Prostate gland (tissue), 2 donors: ENCODE data around the gene ACTN1. TPM values are rescaled to one million over a fixed set of nuclear protein-coding genes. Genes with fewer than 3 reads are reported as not detected.

ENCODE experiments used
- DNase-seq: peaks from one replicate; pipeline ENCODE4 v3.0.0-alpha.2; 2019; ENCODE audit warnings: low spot score
- H3K27ac ChIP-seq, 2 donors: fragments of 200-600 bp; sonication (generic); 2 replicates each; pipeline ENCODE4 v1.5.1; 2017 to 2019
- H3K27me3 ChIP-seq: fragments of 200-600 bp; sonication (generic); replicated peaks from 2 replicates; pipeline ENCODE4 v1.5.1; 2019; ENCODE audit not compliant: insufficient read depth
- H3K36me3 ChIP-seq, 2 donors: fragments of 200-600 bp; sonication (generic); 1 replicate in 1 of 2; 2 replicates in 1 of 2; pipeline versions ENCODE4 v1.5.1 to v1.8.1; 2017 to 2019
- H3K4me1 ChIP-seq: fragments of 200-600 bp; sonication (generic); replicated peaks from 2 replicates; pipeline ENCODE4 v1.5.1; 2019
- H3K4me3 ChIP-seq, 2 donors: fragments of 200-600 bp; sonication (generic); 2 replicates each; pipeline ENCODE4 v1.5.1; 2017 to 2019
- H3K9me3 ChIP-seq: fragments of 200-600 bp; sonication (generic); 2 replicates; pipeline ENCODE4 v1.5.1; 2017
- POLR2A ChIP-seq: fragments of 450-650 bp; IDR thresholded peaks from one replicate; pipeline ENCODE4 v1.6.1; 2016; ENCODE audit warnings: antibody characterized with exemption, mild to moderate bottlenecking
- POLR2AphosphoS5 ChIP-seq: sonication (generic); formaldehyde crosslinking; IDR thresholded peaks from one replicate; pipeline ENCODE4 v1.6.1; 2017; ENCODE audit warnings: antibody characterized with exemption
- WGBS: methylation state at CpG from one replicate; pipeline ENCODE4 v1.1.5; 2018; 5-methylcytosine and 5-hydroxymethylcytosine counted together
- intact Hi-C: fragments of 100-400 bp; cut with DNase I; formaldehyde crosslinking; loops from one replicate; pipeline ENCODE4 v1.14.2; 2022
- total RNA-seq, 2 donors: library from RNA; depleted of rRNA; stranded (reverse); fragments of >200 nt; gene quantifications; one replicate each; pipeline ENCODE4 v1.1.0, GENCODE V29; 2016
- TF ChIP-seq, protein P1 (sequence below), 4 experiments: fragments of 200-600 bp in 2 of 4; fragments of 450-650 bp in 2 of 4; sonication (generic) in 2 of 4; IDR thresholded peaks; 1 replicate in 3 of 4; 2 replicates in 1 of 4; pipeline ENCODE4 v1.5.1; 2016 to 2019; ENCODE audit warnings: antibody characterized with exemption in 4 of 4, mild to moderate bottlenecking in 2 of 4, moderate library complexity in 2 of 4

ACTN1 gene
- total RNA-seq, 2 donors from 2014 or later = 197 to 240 TPM

DNA sequence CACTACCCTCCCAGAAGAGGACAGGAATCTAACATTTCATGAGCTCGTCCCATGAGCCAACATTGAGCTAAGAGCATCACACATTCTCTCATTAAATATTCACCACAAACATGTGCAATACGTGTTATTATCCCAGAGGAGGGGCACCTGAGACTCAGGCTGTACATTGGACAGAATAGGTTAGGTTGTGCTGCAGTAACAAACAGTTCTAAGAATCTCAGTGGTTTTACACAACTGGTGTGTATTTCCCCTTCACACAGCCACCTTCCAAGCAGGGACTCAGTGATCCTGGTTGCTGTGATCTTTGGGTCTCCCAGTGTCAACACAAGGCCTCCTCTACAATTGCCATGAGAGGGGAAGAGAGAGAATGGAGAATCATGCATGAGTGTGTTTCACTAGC lies 15.0 kb upstream of the ACTN1 start:
- Histone ChIP-seq H3K27me3 (no peaks in the 10 kb centered on the region), H3K4me1 (no peaks in the 10 kb centered on the region), H3K9me3 (no peaks in the 10 kb centered on the region), H3K4me3 (no peak overlapping the region), H3K27ac (no peak overlapping the region), H3K36me3 (no peaks in the 10 kb centered on the region)
- WGBS = 77% methylated on average over 2 of the region's 2 CpGs
- intact Hi-C loops = no loop called here
- no peak for DNase-seq
- TF ChIP-seq, protein P1, sequence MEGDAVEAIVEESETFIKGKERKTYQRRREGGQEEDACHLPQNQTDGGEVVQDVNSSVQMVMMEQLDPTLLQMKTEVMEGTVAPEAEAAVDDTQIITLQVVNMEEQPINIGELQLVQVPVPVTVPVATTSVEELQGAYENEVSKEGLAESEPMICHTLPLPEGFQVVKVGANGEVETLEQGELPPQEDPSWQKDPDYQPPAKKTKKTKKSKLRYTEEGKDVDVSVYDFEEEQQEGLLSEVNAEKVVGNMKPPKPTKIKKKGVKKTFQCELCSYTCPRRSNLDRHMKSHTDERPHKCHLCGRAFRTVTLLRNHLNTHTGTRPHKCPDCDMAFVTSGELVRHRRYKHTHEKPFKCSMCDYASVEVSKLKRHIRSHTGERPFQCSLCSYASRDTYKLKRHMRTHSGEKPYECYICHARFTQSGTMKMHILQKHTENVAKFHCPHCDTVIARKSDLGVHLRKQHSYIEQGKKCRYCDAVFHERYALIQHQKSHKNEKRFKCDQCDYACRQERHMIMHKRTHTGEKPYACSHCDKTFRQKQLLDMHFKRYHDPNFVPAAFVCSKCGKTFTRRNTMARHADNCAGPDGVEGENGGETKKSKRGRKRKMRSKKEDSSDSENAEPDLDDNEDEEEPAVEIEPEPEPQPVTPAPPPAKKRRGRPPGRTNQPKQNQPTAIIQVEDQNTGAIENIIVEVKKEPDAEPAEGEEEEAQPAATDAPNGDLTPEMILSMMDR (IDR thresholded peaks at IDR 0.05) = no peak
- TF ChIP-seq POLR2A (no peak), POLR2AphosphoS5 (no peak)

DNA sequence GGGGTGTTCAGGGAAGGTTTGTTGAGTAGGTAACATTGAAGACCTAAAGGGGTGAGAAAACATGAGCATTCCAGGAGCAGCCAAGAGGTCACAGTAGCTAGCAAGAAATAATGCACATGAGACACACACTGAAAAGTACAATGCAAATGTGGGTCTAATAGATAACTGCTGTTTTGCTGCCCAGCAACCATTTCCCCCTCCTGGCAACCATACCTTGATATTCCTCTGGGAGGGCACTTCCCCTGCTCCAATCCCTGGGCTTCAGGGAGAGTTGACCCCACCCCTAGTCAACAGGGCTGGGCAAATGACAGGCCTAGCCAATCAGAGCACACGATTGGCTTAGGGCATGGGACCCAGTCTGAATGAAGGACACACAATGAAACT lies 8.5 kb upstream of the ACTN1 start:
- DNase-seq = no peak
- H3K27ac ChIP-seq = no peak overlapping the region
- no peaks in the 10 kb centered on the region for H3K36me3 ChIP-seq
- no peak for TF ChIP-seq POLR2AphosphoS5
- TF ChIP-seq, protein P1 (IDR thresholded peaks at IDR 0.05) = no peak
- TF ChIP-seq POLR2A = no peak
- no peaks in the 10 kb centered on the region for H3K27me3 ChIP-seq
- intact Hi-C loops = no loop called here
- WGBS = 76% methylated on average over 1 of the region's 1 CpG
- H3K9me3 ChIP-seq = no peaks in the 10 kb centered on the region
- H3K4me3 ChIP-seq = no peak overlapping the region
- no peaks in the 10 kb centered on the region for H3K4me1 ChIP-seq

DNA sequence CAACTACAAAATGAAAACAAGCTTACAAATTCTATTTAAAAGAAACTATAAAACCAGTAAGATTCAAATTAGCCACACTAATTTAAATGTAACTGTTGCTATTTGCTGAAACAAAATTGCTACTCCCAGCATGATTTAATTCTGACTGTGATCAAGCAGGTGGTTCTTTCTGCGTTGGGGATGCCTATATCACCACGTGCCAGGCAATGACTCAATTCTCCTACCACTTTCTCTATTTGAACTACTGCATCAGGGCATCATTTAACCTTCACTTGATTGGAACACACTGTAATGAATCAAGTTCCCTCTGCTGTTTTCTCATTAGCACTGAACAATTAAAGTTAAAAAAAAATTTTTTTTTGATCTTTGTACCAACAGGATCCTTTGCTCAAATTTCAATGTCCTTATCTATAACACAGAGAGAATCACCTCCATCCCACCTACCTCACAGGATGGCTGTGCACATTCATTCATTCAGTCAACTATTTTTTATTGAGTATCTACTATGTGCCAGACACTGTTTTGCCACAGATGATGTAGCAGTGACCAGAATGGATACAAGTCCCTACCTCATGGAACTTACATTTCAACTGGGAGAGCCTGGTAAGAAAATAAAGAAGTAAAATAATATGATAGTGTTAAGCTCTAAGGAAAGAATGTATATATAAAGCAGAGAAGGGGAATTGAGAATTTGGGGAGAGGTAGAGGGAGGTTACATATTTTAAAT lies 8.0 kb upstream of the ACTN1 start:
- TF ChIP-seq, protein P1 (IDR thresholded peaks at IDR 0.05) = no peak
- no peak for TF ChIP-seq POLR2A
- TF ChIP-seq POLR2AphosphoS5 = no peak
- Histone ChIP-seq H3K36me3 (no peaks in the 10 kb centered on the region), H3K4me1 (no peaks in the 10 kb centered on the region), H3K9me3 (no peaks in the 10 kb centered on the region), H3K4me3 (no peak overlapping the region), H3K27ac (no peak overlapping the region), H3K27me3 (no peaks in the 10 kb centered on the region)
- intact Hi-C loops = no loop called here
- DNase-seq = no peak
- WGBS = 49% methylated on average over 2 of the region's 2 CpGs

DNA sequence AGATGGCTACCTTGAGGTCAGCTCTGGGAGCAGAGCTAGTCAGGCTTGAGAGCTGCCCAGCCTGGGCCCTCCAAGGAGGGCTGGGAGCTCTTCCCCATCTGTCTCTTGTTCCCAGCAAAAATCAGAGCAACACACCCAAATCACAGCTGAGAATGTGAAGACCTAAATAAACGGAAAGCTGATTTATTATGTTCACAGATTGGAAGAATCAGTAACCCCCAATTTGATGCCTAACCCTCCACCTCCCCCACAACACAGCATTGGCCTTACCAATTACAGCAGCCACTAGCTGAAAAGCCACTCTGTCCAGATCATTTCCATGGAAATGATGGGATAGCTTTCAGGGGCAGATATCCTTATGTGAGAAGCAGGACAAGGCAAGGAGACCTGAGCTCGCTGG lies 7.1 kb upstream of the ACTN1 start:
- WGBS = 51% methylated on average over 2 of the region's 2 CpGs
- intact Hi-C loops = no loop called here
- no peaks in the 10 kb centered on the region for H3K36me3 ChIP-seq
- H3K4me1 ChIP-seq = no peaks in the 10 kb centered on the region
- no peaks in the 10 kb centered on the region for H3K9me3 ChIP-seq
- DNase-seq = no peak
- no peaks in the 10 kb centered on the region for H3K27me3 ChIP-seq
- no peak overlapping the region for H3K27ac ChIP-seq
- H3K4me3 ChIP-seq = no peak overlapping the region
- TF ChIP-seq, protein P1 (IDR thresholded peaks at IDR 0.05) = no peak
- TF ChIP-seq POLR2A = no peak
- no peak for TF ChIP-seq POLR2AphosphoS5

DNA sequence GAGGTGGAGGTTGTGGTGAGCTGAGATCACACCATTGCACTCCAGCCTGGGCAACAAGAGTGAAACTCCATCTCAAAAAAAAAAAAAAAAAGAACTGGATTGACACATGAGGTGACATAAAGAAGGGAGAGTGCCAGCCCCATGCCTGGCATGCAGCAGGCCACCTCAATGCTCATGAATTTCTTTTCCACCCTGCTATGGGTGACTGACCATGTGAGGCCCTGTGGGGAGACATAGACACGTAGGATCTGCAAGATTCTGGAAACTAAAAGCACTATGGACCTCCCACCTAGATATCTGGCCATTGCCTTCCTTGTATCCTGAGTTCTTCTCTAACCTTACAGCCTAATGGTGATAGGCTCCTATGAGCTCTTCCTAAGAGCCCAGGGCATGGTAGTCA lies 5.6 kb upstream of the ACTN1 start:
- H3K4me3 ChIP-seq = no peak overlapping the region
- H3K27me3 ChIP-seq = no peaks in the 10 kb centered on the region
- no peak overlapping the region for H3K27ac ChIP-seq
- no peaks in the 10 kb centered on the region for H3K36me3 ChIP-seq
- no peaks in the 10 kb centered on the region for H3K4me1 ChIP-seq
- no peaks in the 10 kb centered on the region for H3K9me3 ChIP-seq
- WGBS = 95% methylated on average over 1 of the region's 1 CpG
- TF ChIP-seq, protein P1 (IDR thresholded peaks at IDR 0.05) = no peak
- TF ChIP-seq POLR2A = no peak
- TF ChIP-seq POLR2AphosphoS5 = no peak
- intact Hi-C loops = loop anchor here (5.0 kb wide), 2 partner anchors 58 to 73 kb away; no protein-coding TSS in a partner anchor
- no peak for DNase-seq
